PC-3 (cell line): ENCODE results near the gene CCNT1. TPM values are rescaled to one million over a fixed set of nuclear protein-coding genes. Genes with fewer than 3 reads are reported as not detected.
"Not testable (repeated sequence)": the region's sequence is repeated elsewhere in the genome, so short reads cannot be mapped to it uniquely, and the experiment has no call there.

Experiments
- ATAC-seq: fragments of 200-7000 bp; cut with Tn5 transposase; 2 replicates; pipeline ENCODE4 v1.9.1; 2020; ENCODE audit warnings: mild to moderate bottlenecking, moderate library complexity
- BruUV-seq: library from RNA; stranded (reverse); fragments of 400-500 nt; replicated peaks from 2 replicates; lab custom pipeline; 2021; lab: Mats Ljungman, UMichigan
- CTCF ChIA-PET: fragments of 300-600 bp; sonication (Branson Sonifier 250); formaldehyde crosslinking; loops from one replicate; lab custom pipeline; 2022; ENCODE audit warnings: antibody characterized with exemption; lab: Charles Lee
- POLR2A ChIA-PET: fragments of 300-600 bp; sonication (Branson Sonifier 250); formaldehyde crosslinking; loops from one replicate; lab custom pipeline; 2022; ENCODE audit warnings: antibody characterized with exemption; ENCODE audit not compliant: unreplicated experiment; lab: Charles Lee
- DNase-seq: peaks from one replicate; pipeline ENCODE4 v3.0.0-alpha.2; 2015
- H2AFZ ChIP-seq: fragments of 300-600 bp; sonication (generic); 2 replicates; pipeline ENCODE4 v1.6.0; 2016; ENCODE audit warnings: antibody characterized with exemption, low read length
- H3F3A ChIP-seq: fragments of 300-600 bp; sonication (generic); one replicate; pipeline ENCODE4 v1.6.0; 2017; ENCODE audit warnings: antibody characterized with exemption, low read length, control low read depth, mild to moderate bottlenecking; ENCODE audit not compliant: unreplicated experiment
- H3K27ac ChIP-seq: fragments of 300-600 bp; sonication (generic); 2 replicates; pipeline ENCODE4 v1.5.1; 2016; ENCODE audit warnings: mild to moderate bottlenecking, low read length
- H3K27me3 ChIP-seq: fragments of 300-600 bp; sonication (generic); 2 replicates; pipeline ENCODE4 v1.6.1; 2016; ENCODE audit warnings: low read length, mixed read lengths
- H3K36me3 ChIP-seq: fragments of 300-600 bp; sonication (generic); 2 replicates; pipeline ENCODE4 v1.6.1; 2016; ENCODE audit warnings: low read depth, mixed run types, low read length, mixed read lengths
- H3K4me1 ChIP-seq: fragments of 300-600 bp; sonication (generic); 2 replicates; pipeline ENCODE4 v1.5.1; 2016; ENCODE audit warnings: low read length; ENCODE audit not compliant: insufficient read depth
- H3K4me2 ChIP-seq: fragments of 300-600 bp; sonication (generic); 2 replicates; pipeline ENCODE4 v1.6.0; 2016; ENCODE audit warnings: low read length
- H3K4me3 ChIP-seq: fragments of 300-600 bp; sonication (generic); 2 replicates; pipeline ENCODE4 v1.5.1; 2016; ENCODE audit warnings: mild to moderate bottlenecking, low read length, mixed read lengths
- H3K79me2 ChIP-seq: fragments of 300-600 bp; sonication (generic); 2 replicates; pipeline ENCODE4 v1.6.1; 2017; ENCODE audit warnings: low read length, mixed read lengths
- H3K9ac ChIP-seq: fragments of 300-600 bp; sonication (generic); 2 replicates; pipeline ENCODE4 v1.6.0; 2016; ENCODE audit warnings: mild to moderate bottlenecking, low read length
- H3K9me2 ChIP-seq: fragments of 300-600 bp; sonication (generic); replicated peaks from 2 replicates; pipeline ENCODE4 v1.6.1; 2016; ENCODE audit warnings: mixed run types, low read length, mixed read lengths
- H3K9me3 ChIP-seq: fragments of 300-600 bp; sonication (generic); 2 replicates; pipeline ENCODE4 v1.6.1; 2016; ENCODE audit warnings: low read length, mixed read lengths
- H4K20me1 ChIP-seq: fragments of 300-600 bp; sonication (generic); 2 replicates; pipeline ENCODE4 v1.6.1; 2016; ENCODE audit warnings: low read length, mixed read lengths
- EZH2 ChIP-seq: fragments of 300-600 bp; sonication (generic); IDR thresholded peaks from one replicate; pipeline ENCODE4 v1.6.1; 2017; ENCODE audit warnings: antibody characterized with exemption, mild to moderate bottlenecking, low read length; ENCODE audit not compliant: unreplicated experiment
- EZH2phosphoT487 ChIP-seq: fragments of 300-600 bp; sonication (generic); IDR thresholded peaks from 2 replicates; pipeline ENCODE4 v1.6.1; 2018; ENCODE audit warnings: mild to moderate bottlenecking, antibody characterized with exemption, low read length, borderline replicate concordance
- intact Hi-C: fragments of 100-400 bp; cut with micrococcal nuclease; formaldehyde crosslinking; loops from 2 replicates; pipeline ENCODE4 v1.9.0; 2023
- total RNA-seq: library from RNA; depleted of rRNA; stranded (reverse); fragments of >200 nt; gene quantifications from 2 replicates; pipeline ENCODE4 v1.2.3, GENCODE V29; 2014
- TF ChIP-seq, protein P1 (sequence below): fragments of 300-600 bp; sonication (generic); conservative IDR thresholded peaks from 2 replicates; pipeline ENCODE4 v1.5.1; 2017; ENCODE audit warnings: antibody characterized with exemption, low read depth, mild to moderate bottlenecking, low read length

Gene CCNT1
- total RNA-seq, 1 experiment from 2014 or later = 20.7 TPM

DNA sequence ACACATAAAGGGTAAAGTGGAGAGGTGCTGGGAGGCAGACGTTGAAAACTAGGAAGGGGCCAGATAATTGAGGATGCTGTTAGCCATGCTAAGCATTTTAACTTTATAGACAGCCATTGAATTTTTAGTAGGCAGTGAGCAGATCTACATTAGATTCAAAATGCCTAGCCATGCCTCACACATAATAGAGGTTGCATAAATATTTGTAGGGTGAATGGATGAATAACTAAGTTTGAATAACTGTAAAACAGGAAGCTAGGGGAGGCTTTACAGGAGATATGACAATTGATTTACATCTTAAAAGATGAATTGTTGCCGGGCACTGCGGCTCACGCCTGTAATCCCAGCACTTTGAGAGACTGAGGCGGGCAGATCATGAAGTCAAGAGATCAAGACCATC lies 12.3 kb upstream of the CCNT1 start:
- H3K27me3 ChIP-seq = no peaks in the 10 kb centered on the region
- H3K36me3 ChIP-seq = no peaks in the 10 kb centered on the region
- no peaks in the 10 kb centered on the region for H3K9me3 ChIP-seq
- H3K9me2 ChIP-seq = 0 out of 2 replicates have a peak, but pooled peaks cover 3% of the 10 kb centered on the region
- intact Hi-C loops = no loop called here
- no peaks in the 10 kb centered on the region for H3K79me2 ChIP-seq
- ChIA-PET CTCF (no interaction called here), POLR2A (no interaction called here)
- ATAC-seq (no peak), DNase-seq (no peak)
- no peaks in the 10 kb centered on the region for H3K4me1 ChIP-seq
- H3K4me2 ChIP-seq = no peak overlapping the region
- no peak overlapping the region for H2AFZ ChIP-seq
- BruUV-seq = no TSS peak
- TF ChIP-seq, protein P1, sequence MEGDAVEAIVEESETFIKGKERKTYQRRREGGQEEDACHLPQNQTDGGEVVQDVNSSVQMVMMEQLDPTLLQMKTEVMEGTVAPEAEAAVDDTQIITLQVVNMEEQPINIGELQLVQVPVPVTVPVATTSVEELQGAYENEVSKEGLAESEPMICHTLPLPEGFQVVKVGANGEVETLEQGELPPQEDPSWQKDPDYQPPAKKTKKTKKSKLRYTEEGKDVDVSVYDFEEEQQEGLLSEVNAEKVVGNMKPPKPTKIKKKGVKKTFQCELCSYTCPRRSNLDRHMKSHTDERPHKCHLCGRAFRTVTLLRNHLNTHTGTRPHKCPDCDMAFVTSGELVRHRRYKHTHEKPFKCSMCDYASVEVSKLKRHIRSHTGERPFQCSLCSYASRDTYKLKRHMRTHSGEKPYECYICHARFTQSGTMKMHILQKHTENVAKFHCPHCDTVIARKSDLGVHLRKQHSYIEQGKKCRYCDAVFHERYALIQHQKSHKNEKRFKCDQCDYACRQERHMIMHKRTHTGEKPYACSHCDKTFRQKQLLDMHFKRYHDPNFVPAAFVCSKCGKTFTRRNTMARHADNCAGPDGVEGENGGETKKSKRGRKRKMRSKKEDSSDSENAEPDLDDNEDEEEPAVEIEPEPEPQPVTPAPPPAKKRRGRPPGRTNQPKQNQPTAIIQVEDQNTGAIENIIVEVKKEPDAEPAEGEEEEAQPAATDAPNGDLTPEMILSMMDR = no peak
- no peak for TF ChIP-seq EZH2
- no peak for TF ChIP-seq EZH2phosphoT487
- H3F3A ChIP-seq = no peaks in the 10 kb centered on the region
- no peak overlapping the region for H3K27ac ChIP-seq
- no peak overlapping the region for H3K4me3 ChIP-seq
- H3K9ac ChIP-seq = no peak overlapping the region
- H4K20me1 ChIP-seq = no peaks in the 10 kb centered on the region

DNA sequence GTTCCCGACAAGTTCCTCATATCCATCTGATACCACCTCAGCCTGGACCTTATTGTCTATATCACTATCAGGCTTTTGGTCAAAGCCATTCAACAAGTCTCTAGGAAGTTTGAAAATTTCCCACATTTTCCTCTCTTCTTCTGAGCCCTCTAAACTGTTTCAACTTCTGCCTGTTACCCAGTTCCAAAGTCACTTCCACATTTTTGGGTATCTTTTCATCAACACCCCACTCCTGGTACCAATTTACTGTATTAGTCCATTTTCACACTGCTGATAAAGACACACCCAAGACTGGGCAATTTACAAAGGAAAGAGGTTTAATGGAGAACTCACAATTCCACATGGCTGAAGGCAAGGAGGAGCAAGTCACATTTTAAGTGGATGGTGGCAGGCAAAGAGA lies 4.2 kb upstream of the CCNT1 start:
- H3K9me3 ChIP-seq, H3K4me1 ChIP-seq, DNase-seq, CTCF ChIA-PET, ATAC-seq, H3K79me2 ChIP-seq, H3K27me3 ChIP-seq, H2AFZ ChIP-seq, H4K20me1 ChIP-seq, H3K27ac ChIP-seq, H3F3A ChIP-seq, intact Hi-C loops, H3K36me3 ChIP-seq, H3K9ac ChIP-seq, H3K4me2 ChIP-seq, POLR2A ChIA-PET, H3K4me3 ChIP-seq, H3K9me2 ChIP-seq, BruUV-seq: not testable (repeated sequence)

DNA sequence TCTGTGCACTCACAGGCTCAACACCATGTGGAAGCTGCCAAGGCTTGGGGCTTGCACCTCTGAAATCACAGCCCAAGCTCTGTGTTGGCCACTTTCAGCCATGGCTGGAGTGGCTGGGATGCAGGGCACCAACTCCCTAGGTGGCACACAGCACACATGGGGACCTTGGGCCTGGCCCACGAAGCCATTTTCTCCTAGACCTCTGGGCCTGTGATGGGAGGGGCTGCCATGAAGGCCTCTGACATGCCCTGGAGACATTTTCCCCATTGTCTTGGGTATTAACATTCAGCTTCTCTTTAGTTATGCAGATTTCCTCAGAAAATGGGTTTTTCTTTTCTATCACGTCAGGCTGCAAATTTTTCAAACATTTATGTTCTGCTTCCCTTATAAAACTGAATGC lies 3.7 kb upstream of the CCNT1 start:
- H3K27ac ChIP-seq, POLR2A ChIA-PET, H3K4me2 ChIP-seq, H3F3A ChIP-seq, H3K27me3 ChIP-seq, H3K9ac ChIP-seq, H3K9me2 ChIP-seq, BruUV-seq, H3K36me3 ChIP-seq, H3K4me1 ChIP-seq, H4K20me1 ChIP-seq, H2AFZ ChIP-seq, CTCF ChIA-PET, intact Hi-C loops, H3K4me3 ChIP-seq, DNase-seq, ATAC-seq, H3K9me3 ChIP-seq: not testable (repeated sequence)
- H3K79me2 ChIP-seq = peaks cover 13% of the 10 kb centered on the region

DNA sequence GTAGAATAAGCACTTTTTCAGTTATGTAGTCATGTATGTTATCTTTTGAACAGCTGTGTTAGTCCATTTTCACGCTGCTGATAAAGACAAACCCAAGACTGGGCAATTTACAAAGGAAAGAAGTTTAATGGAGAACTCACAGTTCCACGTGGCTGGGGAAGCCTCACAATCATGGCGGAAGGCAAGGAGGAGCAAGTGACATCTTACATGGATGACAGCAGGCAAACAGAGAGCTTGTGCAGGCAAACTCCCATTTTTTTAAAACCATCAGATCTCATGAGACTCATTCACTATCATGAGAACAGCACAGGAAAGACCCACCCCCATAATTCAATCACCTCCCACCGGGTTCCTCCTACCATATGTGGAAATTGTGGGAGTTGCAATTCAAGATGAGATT lies 2.5 kb upstream of the CCNT1 start:
- ATAC-seq, H2AFZ ChIP-seq, H3K36me3 ChIP-seq, BruUV-seq, POLR2A ChIA-PET, H3K27me3 ChIP-seq, CTCF ChIA-PET, H3K9me3 ChIP-seq, intact Hi-C loops, H3K9ac ChIP-seq, H3K4me2 ChIP-seq, H3F3A ChIP-seq, H3K27ac ChIP-seq, H3K4me3 ChIP-seq, DNase-seq, H3K9me2 ChIP-seq: not testable (repeated sequence)
- H4K20me1 ChIP-seq = peaks cover 17% of the 10 kb centered on the region
- peaks cover 25% of the 10 kb centered on the region for H3K79me2 ChIP-seq
- H3K4me1 ChIP-seq = peaks cover 11% of the 10 kb centered on the region
